Endothelial cell (in vitro differentiated cells): ENCODE measurements around the gene NPFFR1. TPM values are rescaled to one million over a fixed set of nuclear protein-coding genes. Genes with fewer than 3 reads are reported as not detected.

ENCODE experiments used
- DNase-seq: peaks from one replicate; pipeline ENCODE4 v3.0.0; 2021; ENCODE audit warnings: low spot score
- H3K27ac Mint-ChIP-seq: one replicate; pipeline ENCODE4 v1.8.0; 2021; ENCODE audit warnings: mixed read lengths, inconsistent platforms; ENCODE audit not compliant: unreplicated experiment
- H3K27me3 Mint-ChIP-seq: one replicate; pipeline ENCODE4 v1.8.0; 2021; ENCODE audit warnings: mild to moderate bottlenecking, moderate library complexity, mixed read lengths, inconsistent platforms; ENCODE audit not compliant: unreplicated experiment
- H3K36me3 Mint-ChIP-seq: one replicate; pipeline ENCODE4 v1.8.0; 2021; ENCODE audit warnings: mild to moderate bottlenecking, low read depth, mixed read lengths, inconsistent platforms; ENCODE audit not compliant: unreplicated experiment
- H3K4me1 Mint-ChIP-seq: one replicate; pipeline ENCODE4 v1.8.0; 2021; ENCODE audit warnings: mild to moderate bottlenecking, mixed read lengths, inconsistent platforms; ENCODE audit not compliant: unreplicated experiment
- H3K4me3 Mint-ChIP-seq: one replicate; pipeline ENCODE4 v1.8.0; 2021; ENCODE audit warnings: mild to moderate bottlenecking, mixed read lengths, inconsistent platforms; ENCODE audit not compliant: unreplicated experiment
- H3K9me3 Mint-ChIP-seq: one replicate; pipeline ENCODE4 v1.8.0; 2021; ENCODE audit warnings: mixed read lengths, inconsistent platforms; ENCODE audit not compliant: unreplicated experiment
- CTCF ChIP-seq: fragments of 200-600 bp; sonication (generic); IDR thresholded peaks from one replicate; pipeline ENCODE4 v1.5.0; 2021; ENCODE audit warnings: antibody characterized with exemption; ENCODE audit not compliant: unreplicated experiment
- total RNA-seq: library from RNA; stranded (reverse); fragmentation: NEBNext Ultra II Directional; extraction: Animal tissue kit (Norgen Biotek cat#: 25700); gene quantifications from one replicate; pipeline ENCODE4 v1.2.1, GENCODE V29; 2021; ENCODE audit not compliant: unreplicated experiment

Gene NPFFR1
- total RNA-seq, 1 donor from 2014 or later: not detected

GRCh38 chr10:70255329-70256299, 28.2 kb downstream of the NPFFR1 start:
- no peak overlapping the region for H3K4me3 Mint-ChIP-seq
- H3K9me3 Mint-ChIP-seq: no peaks in the 10 kb centered on the region
- H3K4me1 Mint-ChIP-seq: no peaks in the 10 kb centered on the region
- no peak for TF ChIP-seq CTCF
- DNase-seq: no peak
- H3K27me3 Mint-ChIP-seq: no peaks in the 10 kb centered on the region
- H3K36me3 Mint-ChIP-seq: no peaks in the 10 kb centered on the region
- no peak overlapping the region for H3K27ac Mint-ChIP-seq

DNA sequence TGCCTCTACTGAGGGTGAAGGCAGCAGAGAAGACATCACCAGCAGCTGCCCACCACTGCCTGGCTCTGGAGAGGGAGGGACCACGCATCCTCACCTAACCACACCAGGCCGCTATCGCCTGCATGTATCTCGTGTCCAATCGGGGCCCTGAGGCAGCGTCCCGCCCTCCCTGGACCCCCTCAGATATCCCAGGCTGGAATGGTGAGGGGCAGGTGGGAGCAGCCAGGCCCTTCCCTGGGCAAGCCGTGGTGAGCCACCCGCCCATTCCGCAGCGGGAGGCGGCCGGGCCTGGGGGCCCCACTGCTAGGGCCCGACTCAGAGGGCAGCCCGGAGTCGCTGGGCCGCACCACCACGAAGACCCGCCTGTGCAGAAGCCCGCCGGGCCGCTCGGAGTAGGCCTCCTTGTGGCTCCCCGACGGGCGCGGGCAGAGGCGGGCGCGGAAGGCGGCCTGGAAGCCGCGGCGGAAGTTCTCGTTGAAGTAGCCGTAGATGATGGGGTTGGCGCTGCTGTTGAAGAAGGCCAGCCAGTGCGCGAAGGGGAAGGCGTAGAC, 29.0 kb downstream of the NPFFR1 start:
- H3K4me1 Mint-ChIP-seq: no peaks in the 10 kb centered on the region
- H3K27me3 Mint-ChIP-seq: no peaks in the 10 kb centered on the region
- no peaks in the 10 kb centered on the region for H3K36me3 Mint-ChIP-seq
- H3K9me3 Mint-ChIP-seq: no peaks in the 10 kb centered on the region
- no peak overlapping the region for H3K27ac Mint-ChIP-seq
- TF ChIP-seq CTCF: no peak
- no peak for DNase-seq
- no peak overlapping the region for H3K4me3 Mint-ChIP-seq

GRCh38 chr10:70253878-70254765, 29.7 kb downstream of the NPFFR1 start:
- Mint-ChIP-seq H3K27me3 (no peaks in the 10 kb centered on the region), H3K27ac (no peak overlapping the region), H3K4me3 (no peak overlapping the region), H3K36me3 (no peaks in the 10 kb centered on the region), H3K4me1 (no peaks in the 10 kb centered on the region), H3K9me3 (no peaks in the 10 kb centered on the region)
- TF ChIP-seq CTCF: no peak
- DNase-seq: no peak

DNA sequence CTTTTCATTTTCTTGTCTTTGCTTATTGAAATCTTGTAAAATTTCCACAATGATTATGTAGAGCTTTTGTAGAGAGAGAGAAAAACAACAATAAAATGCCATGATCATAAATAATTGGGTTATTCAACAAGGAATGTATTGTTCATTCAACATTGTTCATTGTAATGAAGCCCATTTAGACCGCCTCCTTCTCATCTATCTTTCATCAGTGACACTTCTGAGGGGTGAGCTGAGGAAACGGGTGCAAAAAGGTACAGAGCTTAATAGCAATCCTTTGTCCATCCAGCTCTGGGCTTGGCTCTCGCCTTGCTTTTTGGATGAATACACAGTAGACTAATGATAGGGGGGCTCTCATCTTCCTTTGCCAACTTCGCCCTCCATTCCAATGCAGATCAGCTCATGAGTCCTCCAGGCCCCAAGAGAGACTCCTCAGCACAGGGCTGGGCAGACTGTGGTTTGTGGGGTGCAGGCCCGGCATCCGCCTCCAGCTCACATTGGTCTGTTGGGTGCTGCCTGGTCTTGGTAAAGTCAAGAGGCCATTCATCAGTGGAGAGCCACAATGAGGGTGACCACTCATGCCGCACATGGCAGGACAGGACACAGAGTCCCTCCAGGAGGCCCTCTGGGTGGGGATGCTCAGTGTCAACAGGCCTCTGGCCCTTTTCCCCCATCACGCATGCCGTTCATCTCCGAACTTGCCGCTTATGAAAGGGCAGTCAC, 32.7 kb downstream of the NPFFR1 start:
- H3K27me3 Mint-ChIP-seq: no peaks in the 10 kb centered on the region

More for the DNA sequence above, 32.7 kb downstream of the NPFFR1 start:
- DNase-seq: no peak
- no peaks in the 10 kb centered on the region for H3K9me3 Mint-ChIP-seq
- no peak for TF ChIP-seq CTCF
- no peak overlapping the region for H3K27ac Mint-ChIP-seq
- no peak overlapping the region for H3K4me3 Mint-ChIP-seq
- no peaks in the 10 kb centered on the region for H3K4me1 Mint-ChIP-seq
- no peaks in the 10 kb centered on the region for H3K36me3 Mint-ChIP-seq
